SK-N-SH treated with all-trans-retinoic acid at 6 μM for 48 hours (cell line): ENCODE data around the gene SNX5.

Experiments
- ATAC-seq: fragments of 200-7000 bp; cut with Tn5 transposase; 3 replicates; pipeline ENCODE4 v1.9.1; 2020; ENCODE audit warnings: mild to moderate bottlenecking, moderate library complexity
- ARNTL ChIP-seq: fragments of 450-650 bp; formaldehyde crosslinking; IDR thresholded peaks from 2 replicates; pipeline ENCODE4 v1.5.0; 2020; ENCODE audit warnings: low read depth, mild to moderate bottlenecking, moderate library complexity, borderline replicate concordance
- BACH2 ChIP-seq: fragments of 250-450 bp; sonication (Bioruptor Pico); IDR thresholded peaks from 2 replicates; pipeline ENCODE4 v1.9.0; 2021; ENCODE audit warnings: mild to moderate bottlenecking, borderline replicate concordance
- CSDC2 ChIP-seq: fragments of 250-450 bp; sonication (Bioruptor Pico); IDR thresholded peaks from 2 replicates; pipeline ENCODE4 v1.5.0; 2020; ENCODE audit warnings: mild to moderate bottlenecking, moderate library complexity
- CSRNP3 ChIP-seq: fragments of 250-450 bp; sonication (Bioruptor Pico); IDR thresholded peaks from 2 replicates; pipeline ENCODE4 v1.5.1; 2021; ENCODE audit warnings: mild to moderate bottlenecking, moderate library complexity
- ESRRG ChIP-seq: fragments of 250-450 bp; sonication (Bioruptor Pico); IDR thresholded peaks from 2 replicates; pipeline ENCODE4 v1.6.1; 2021; ENCODE audit warnings: mild to moderate bottlenecking
- GLIS3 ChIP-seq: fragments of 250-450 bp; sonication (Bioruptor Pico); IDR thresholded peaks from 2 replicates; pipeline ENCODE4 v1.5.0; 2020; ENCODE audit warnings: mild to moderate bottlenecking, moderate library complexity
- ISL1 ChIP-seq: fragments of 250-450 bp; sonication (Bioruptor Pico); IDR thresholded peaks from 2 replicates; pipeline ENCODE4 v2.1.2; 2022; ENCODE audit warnings: mild to moderate bottlenecking, moderate library complexity
- OSR1 ChIP-seq: fragments of 250-450 bp; sonication (Bioruptor Pico); IDR thresholded peaks from 2 replicates; pipeline ENCODE4 v1.8.0; 2022; ENCODE audit warnings: moderate library complexity, mild to moderate bottlenecking, inconsistent platforms
- POU6F1 ChIP-seq: fragments of 250-450 bp; sonication (Bioruptor Pico); IDR thresholded peaks from 2 replicates; pipeline ENCODE4 v1.8.0; 2021; ENCODE audit warnings: low read depth, mild to moderate bottlenecking, moderate library complexity, borderline replicate concordance
- PPARA ChIP-seq: fragments of 250-450 bp; sonication (Bioruptor Pico); IDR thresholded peaks from 2 replicates; pipeline ENCODE4 v1.5.0; 2020; ENCODE audit warnings: mild to moderate bottlenecking, borderline replicate concordance
- RARB ChIP-seq: fragments of 250-450 bp; sonication (Bioruptor Pico); IDR thresholded peaks from 2 replicates; pipeline ENCODE4 v1.8.0; 2021; ENCODE audit warnings: mild to moderate bottlenecking, moderate library complexity
- SNAI2 ChIP-seq: fragments of 250-450 bp; sonication (Bioruptor Pico); IDR thresholded peaks from 2 replicates; pipeline ENCODE4 v1.5.0; 2020; ENCODE audit warnings: mild to moderate bottlenecking, moderate library complexity
- TCF4 ChIP-seq: fragments of 250-450 bp; sonication (Bioruptor Pico); IDR thresholded peaks from 2 replicates; pipeline ENCODE4 v1.8.0; 2021; ENCODE audit warnings: mild to moderate bottlenecking, moderate library complexity, borderline replicate concordance
- TOX ChIP-seq: fragments of 250-450 bp; sonication (Bioruptor Pico); IDR thresholded peaks from 2 replicates; pipeline ENCODE4 v1.8.0; 2021; ENCODE audit warnings: mild to moderate bottlenecking, moderate library complexity, borderline replicate concordance
- ZC3H10 ChIP-seq: fragments of 250-450 bp; sonication (Bioruptor Pico); IDR thresholded peaks from 2 replicates; pipeline ENCODE4 v1.5.1; 2021; ENCODE audit warnings: mild to moderate bottlenecking, moderate library complexity
- ZFP3 ChIP-seq: fragments of 250-450 bp; sonication (Bioruptor Pico); IDR thresholded peaks from 2 replicates; pipeline ENCODE4 v1.5.0; 2020; ENCODE audit warnings: mild to moderate bottlenecking, moderate library complexity
- ZFP30 ChIP-seq: fragments of 450-650 bp; formaldehyde crosslinking; IDR thresholded peaks from 2 replicates; pipeline ENCODE4 v1.5.0; 2022; ENCODE audit warnings: mild to moderate bottlenecking, moderate library complexity
- ZNF565 ChIP-seq: fragments of 450-650 bp; formaldehyde crosslinking; conservative IDR thresholded peaks from 2 replicates; pipeline ENCODE4 v1.5.0; 2020; ENCODE audit warnings: low read depth, mild to moderate bottlenecking, moderate library complexity
- ZNF70 ChIP-seq: fragments of 450-650 bp; formaldehyde crosslinking; IDR thresholded peaks from 2 replicates; pipeline ENCODE4 v1.5.0; 2020; ENCODE audit warnings: mild to moderate bottlenecking, moderate library complexity
- TF ChIP-seq, protein P1 (sequence below): fragments of 250-450 bp; sonication (Bioruptor Pico); IDR thresholded peaks from 2 replicates; pipeline ENCODE4 v1.8.0; 2020; ENCODE audit warnings: mild to moderate bottlenecking, moderate library complexity, borderline replicate concordance

SNX5 gene

DNA sequence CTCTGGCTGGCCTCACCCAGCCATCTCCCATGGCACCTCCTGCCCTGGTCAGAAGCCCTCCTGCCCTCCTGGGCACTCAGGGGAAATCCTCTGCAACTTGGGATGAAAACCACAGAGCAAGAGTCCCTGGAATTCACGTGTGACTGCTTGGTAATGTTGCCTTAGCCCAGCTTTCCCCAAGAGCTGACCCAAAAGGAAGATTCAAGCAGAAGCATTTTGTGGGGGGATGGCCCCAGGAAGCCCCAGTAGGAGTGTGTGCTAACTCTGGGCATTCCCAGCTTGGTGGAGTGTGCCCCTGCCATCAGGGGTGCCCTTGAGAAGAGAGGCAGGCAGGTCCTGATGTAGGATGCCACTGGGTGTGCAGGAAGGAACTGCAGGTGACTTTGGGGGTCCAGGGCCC lies 35.5 kb downstream of the SNX5 start:
- no peak for ATAC-seq
- TF ChIP-seq, protein P1, sequence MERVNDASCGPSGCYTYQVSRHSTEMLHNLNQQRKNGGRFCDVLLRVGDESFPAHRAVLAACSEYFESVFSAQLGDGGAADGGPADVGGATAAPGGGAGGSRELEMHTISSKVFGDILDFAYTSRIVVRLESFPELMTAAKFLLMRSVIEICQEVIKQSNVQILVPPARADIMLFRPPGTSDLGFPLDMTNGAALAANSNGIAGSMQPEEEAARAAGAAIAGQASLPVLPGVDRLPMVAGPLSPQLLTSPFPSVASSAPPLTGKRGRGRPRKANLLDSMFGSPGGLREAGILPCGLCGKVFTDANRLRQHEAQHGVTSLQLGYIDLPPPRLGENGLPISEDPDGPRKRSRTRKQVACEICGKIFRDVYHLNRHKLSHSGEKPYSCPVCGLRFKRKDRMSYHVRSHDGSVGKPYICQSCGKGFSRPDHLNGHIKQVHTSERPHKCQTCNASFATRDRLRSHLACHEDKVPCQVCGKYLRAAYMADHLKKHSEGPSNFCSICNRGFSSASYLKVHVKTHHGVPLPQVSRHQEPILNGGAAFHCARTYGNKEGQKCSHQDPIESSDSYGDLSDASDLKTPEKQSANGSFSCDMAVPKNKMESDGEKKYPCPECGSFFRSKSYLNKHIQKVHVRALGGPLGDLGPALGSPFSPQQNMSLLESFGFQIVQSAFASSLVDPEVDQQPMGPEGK (CRISPR knock-in tag): no peak
- no peak for TF ChIP-seq TOX (CRISPR knock-in tag)
- no peak for TF ChIP-seq ZNF565 (CRISPR knock-in tag)
- no peak for TF ChIP-seq CSDC2 (CRISPR knock-in tag)
- TF ChIP-seq SNAI2 (CRISPR knock-in tag): no peak
- no peak for TF ChIP-seq BACH2 (CRISPR knock-in tag)
- TF ChIP-seq OSR1 (CRISPR knock-in tag): no peak
- no peak for TF ChIP-seq ESRRG (CRISPR knock-in tag)
- no peak for TF ChIP-seq CSRNP3 (CRISPR knock-in tag)
- no peak for TF ChIP-seq ZFP3
- no peak for TF ChIP-seq ZNF70 (CRISPR knock-in tag)
- TF ChIP-seq POU6F1 (CRISPR knock-in tag): no peak
- no peak for TF ChIP-seq TCF4 (CRISPR knock-in tag)
- no peak for TF ChIP-seq PPARA (CRISPR knock-in tag)
- no peak for TF ChIP-seq ARNTL
- no peak for TF ChIP-seq RARB (CRISPR knock-in tag)
- TF ChIP-seq GLIS3 (CRISPR knock-in tag): no peak
- no peak for TF ChIP-seq ISL1 (CRISPR knock-in tag)
- TF ChIP-seq ZC3H10 (CRISPR knock-in tag): no peak

- ATAC-seq: no peak
- TF ChIP-seq ZFP30 (CRISPR knock-in tag): no peak
- TF ChIP-seq, all 23 proteins: peak for 0
These were observed 36.2 kb downstream of the SNX5 start for GRCh38 chr20:17932396-17932795.

- no peak for ATAC-seq
These were observed 37.1 kb downstream of the SNX5 start for GRCh38 chr20:17931513-17931912.

GRCh38 chr20:17928633-17929311 lies 39.8 kb downstream of the SNX5 start:
- TF ChIP-seq ZNF565 (CRISPR knock-in tag): no peak
- no peak for TF ChIP-seq CSRNP3 (CRISPR knock-in tag)
- TF ChIP-seq ISL1 (CRISPR knock-in tag): no peak
- no peak for TF ChIP-seq BACH2 (CRISPR knock-in tag)
- no peak for TF ChIP-seq TCF4 (CRISPR knock-in tag)
- no peak for ATAC-seq

More at GRCh38 chr20:17931513-17931912, 37.1 kb downstream of the SNX5 start:
- TF ChIP-seq POU6F1 (CRISPR knock-in tag): no peak
- no peak for TF ChIP-seq TOX (CRISPR knock-in tag)
- TF ChIP-seq ISL1 (CRISPR knock-in tag): no peak
- TF ChIP-seq, all 23 proteins: peak for 0
